MCF 10A (cell line): ENCODE data around the gene SEL1L. TPM values are rescaled to one million over a fixed set of nuclear protein-coding genes. Genes with fewer than 3 reads are reported as not detected.

Source experiments
- BruUV-seq: library from RNA; stranded (reverse); fragments of 400-500 nt; replicated peaks from 2 replicates; lab custom pipeline; 2021; lab: Mats Ljungman, UMichigan
- CTCF ChIA-PET: fragments of 300-600 bp; sonication (Branson Sonifier 250); formaldehyde crosslinking; extraction: SDS; loops from one replicate; lab custom pipeline; 2021; ENCODE audit warnings: antibody characterized with exemption, inconsistent platforms; lab: Yijun Ruan, JAX
- POLR2A ChIA-PET: fragments of 300-600, 350-650 bp; sonication (Branson Sonifier 250); formaldehyde crosslinking; extraction: SDS; loops from one replicate; lab custom pipeline; 2020; ENCODE audit warnings: antibody characterized with exemption, inconsistent platforms; lab: Yijun Ruan, JAX
- DNase-seq: peaks from one replicate; pipeline ENCODE4 v3.0.0-alpha.2; 2018; ENCODE audit not compliant: unreplicated experiment
- H3K27ac Mint-ChIP-seq: one replicate; pipeline ENCODE4 v1.8.0; 2022; ENCODE audit warnings: mild to moderate bottlenecking, low read depth, mixed read lengths; ENCODE audit not compliant: unreplicated experiment
- H3K27me3 Mint-ChIP-seq: one replicate; pipeline ENCODE4 v1.8.0; 2022; ENCODE audit warnings: mixed read lengths; ENCODE audit not compliant: insufficient read depth, unreplicated experiment
- H3K36me3 Mint-ChIP-seq: one replicate; pipeline ENCODE4 v1.8.0; 2022; ENCODE audit warnings: mild to moderate bottlenecking, moderate library complexity, mixed read lengths; ENCODE audit not compliant: insufficient read depth, unreplicated experiment
- H3K4me1 Mint-ChIP-seq: one replicate; pipeline ENCODE4 v1.8.0; 2022; ENCODE audit warnings: mixed read lengths; ENCODE audit not compliant: insufficient read depth, unreplicated experiment
- H3K4me3 Mint-ChIP-seq: one replicate; pipeline ENCODE4 v1.8.0; 2022; ENCODE audit warnings: mild to moderate bottlenecking, moderate library complexity, mixed read lengths; ENCODE audit not compliant: unreplicated experiment
- H3K9me3 Mint-ChIP-seq: one replicate; pipeline ENCODE4 v1.8.0; 2022; ENCODE audit warnings: mixed read lengths; ENCODE audit not compliant: unreplicated experiment
- CTCF ChIP-seq: fragments of 200-600 bp; IDR thresholded peaks from one replicate; pipeline ENCODE4 v1.8.0; 2022; ENCODE audit warnings: antibody characterized with exemption, mild to moderate bottlenecking; ENCODE audit not compliant: unreplicated experiment
- intact Hi-C: fragments of 100-400 bp; cut with micrococcal nuclease; formaldehyde crosslinking; loops from 2 replicates; pipeline ENCODE4 v1.14.1; 2022
- total RNA-seq: library from RNA; stranded (reverse); gene quantifications from 2 replicates; pipeline ENCODE4 v1.2.3, GENCODE V29; 2022

SEL1L gene
- total RNA-seq, 1 experiment from 2014 or later, result 152 TPM

GRCh38 chr14:81561084-81561775 is 27.6 kb upstream of the SEL1L start:
- H3K4me3 Mint-ChIP-seq, result no peak overlapping the region
- ChIA-PET CTCF (interaction anchor here (0.5 to 0.7 kb wide), 2 partner anchors 46 to 281 kb away, joined by 3 to 7 read pairs; no protein-coding TSS in a partner anchor), POLR2A (no interaction called here)
- no peaks in the 10 kb centered on the region for H3K36me3 Mint-ChIP-seq
- no peak overlapping the region for H3K27ac Mint-ChIP-seq
- H3K27me3 Mint-ChIP-seq, result no peaks in the 10 kb centered on the region
- intact Hi-C loops, result no loop called here
- BruUV-seq, result no TSS peak
- TF ChIP-seq CTCF, result no peak
- no peaks in the 10 kb centered on the region for H3K9me3 Mint-ChIP-seq
- H3K4me1 Mint-ChIP-seq, result peaks cover 6% of the 10 kb centered on the region
- DNase-seq, result no peak

GRCh38 chr14:81559385-81559784 is 25.7 kb upstream of the SEL1L start:
- Mint-ChIP-seq H3K27me3 (no peaks in the 10 kb centered on the region), H3K9me3 (no peaks in the 10 kb centered on the region), H3K27ac (no peak overlapping the region), H3K4me1 (peaks cover 6% of the 10 kb centered on the region), H3K4me3 (no peak overlapping the region), H3K36me3 (no peaks in the 10 kb centered on the region)
- ChIA-PET CTCF (no interaction called here), POLR2A (no interaction called here)
- intact Hi-C loops, result no loop called here
- no TSS peak for BruUV-seq
- TF ChIP-seq CTCF, result no peak
- DNase-seq, result no peak

GRCh38 chr14:81557146-81557545 is 23.5 kb upstream of the SEL1L start:
- no TSS peak for BruUV-seq
- no peaks in the 10 kb centered on the region for H3K9me3 Mint-ChIP-seq
- H3K4me3 Mint-ChIP-seq, result no peak overlapping the region
- H3K4me1 Mint-ChIP-seq, result peaks cover 6% of the 10 kb centered on the region
- POLR2A ChIA-PET, result interaction anchor here (1.4 kb wide), 1 partner anchor 10 kb away, joined by 3 read pairs; no protein-coding TSS in a partner anchor
- intact Hi-C loops, result no loop called here
- H3K36me3 Mint-ChIP-seq, result no peaks in the 10 kb centered on the region
- no peak overlapping the region for H3K27ac Mint-ChIP-seq
- no peaks in the 10 kb centered on the region for H3K27me3 Mint-ChIP-seq
- no peak for TF ChIP-seq CTCF
- CTCF ChIA-PET, result interaction anchor here (1.6 kb wide), 1 partner anchor 8 kb away, joined by 4 read pairs; no protein-coding TSS in a partner anchor
- no peak for DNase-seq

- intact Hi-C loops, result no loop called here
- Mint-ChIP-seq H3K9me3 (no peaks in the 10 kb centered on the region), H3K27me3 (no peaks in the 10 kb centered on the region), H3K36me3 (no peaks in the 10 kb centered on the region), H3K4me3 (no peak overlapping the region), H3K4me1 (no peaks in the 10 kb centered on the region), H3K27ac (no peak overlapping the region)
- BruUV-seq, result no TSS peak
- TF ChIP-seq CTCF, result no peak
- ChIA-PET CTCF (interaction anchor here (1.6 kb wide), 1 partner anchor 10 kb away, joined by 7 read pairs; no protein-coding TSS in a partner anchor), POLR2A (no interaction called here)
- no peak for DNase-seq
Observed at GRCh38 chr14:81555684-81556083, 22.0 kb upstream of the SEL1L start.
